Activated T-helper 9 cell treated with anti-CD3 and anti-CD28 coated beads, Interleukin-2, amount 50 U/mL, for 16 hours (primary cell): ENCODE data around the gene PON3.

Source experiments
- DNase-seq: peaks from one replicate; pipeline ENCODE4 v3.0.0-alpha.2; 2020; ENCODE audit warnings: low read depth

PON3 gene

DNA sequence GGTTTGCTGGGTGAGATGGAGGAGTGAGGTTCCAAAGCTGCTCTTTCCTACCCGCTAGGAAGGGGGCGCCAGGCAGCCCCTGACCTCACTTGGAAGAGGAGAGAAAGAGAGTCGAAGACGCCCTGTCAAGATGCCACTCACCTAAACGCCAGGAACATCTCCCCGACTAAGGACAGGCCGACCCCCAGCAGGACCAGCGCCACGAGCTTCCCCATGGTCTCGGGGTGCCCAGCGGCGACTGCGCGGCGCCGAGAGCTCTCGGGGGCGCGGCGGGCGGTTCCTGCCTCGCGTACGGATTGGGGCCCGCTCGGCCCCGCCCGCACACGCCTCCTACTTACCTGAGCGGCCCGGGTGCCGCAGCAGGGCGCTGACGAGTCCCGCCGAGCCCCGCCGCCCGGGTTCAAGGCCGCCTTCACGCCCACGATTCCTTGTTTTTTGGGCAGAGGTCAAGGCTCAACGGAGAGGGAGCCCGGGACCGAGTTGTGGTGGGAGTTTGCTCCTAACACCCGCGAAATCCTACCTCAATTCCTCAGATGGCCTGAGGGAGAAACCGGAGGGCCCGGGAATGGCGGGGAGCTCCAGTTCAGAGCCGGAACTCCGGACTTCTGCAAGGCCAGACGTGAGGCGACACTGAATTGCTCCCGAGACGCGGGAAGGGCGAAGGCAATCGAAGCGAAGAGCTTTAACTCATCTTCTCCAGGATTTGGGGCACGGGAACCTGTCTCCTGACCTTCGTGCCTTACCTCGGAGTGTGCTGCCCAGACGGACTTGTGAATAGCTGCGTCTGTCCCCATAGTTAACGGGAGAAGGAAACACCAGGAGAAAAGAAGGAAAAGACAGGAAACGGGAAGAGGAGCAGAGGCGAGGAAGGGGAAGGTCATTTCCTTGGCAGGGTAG, at the start of gene PON3:
Gene PON3 (minus strand): TSS at position 240 of the 897 bp plus-strand sequence. CDS start 25 bp downstream, at position 215.
- DNase-seq, result no peak

DNA sequence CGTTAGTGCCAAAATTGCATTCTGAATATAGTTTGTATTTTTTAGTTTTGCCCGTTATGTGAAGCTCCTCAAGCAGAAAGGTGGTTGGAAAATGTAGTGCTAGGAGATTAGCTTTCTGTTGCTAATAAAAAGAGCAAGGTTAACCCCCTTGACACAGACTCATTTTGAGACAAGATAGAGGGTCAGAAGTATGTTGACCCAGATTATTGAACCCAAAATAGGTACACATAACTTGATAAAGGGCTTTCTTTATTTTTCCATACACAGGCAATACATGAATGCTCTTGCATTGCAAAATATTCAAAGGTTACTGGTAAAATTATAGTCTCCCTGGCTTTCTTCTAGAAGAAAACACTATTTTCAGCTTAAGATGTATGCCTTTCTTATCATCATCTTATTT, 48.6 kb upstream of the PON3 start:
- no peak for DNase-seq

- DNase-seq, result no peak
These were observed 45.1 kb upstream of the PON3 start for GRCh38 chr7:95441042-95441823.

DNA sequence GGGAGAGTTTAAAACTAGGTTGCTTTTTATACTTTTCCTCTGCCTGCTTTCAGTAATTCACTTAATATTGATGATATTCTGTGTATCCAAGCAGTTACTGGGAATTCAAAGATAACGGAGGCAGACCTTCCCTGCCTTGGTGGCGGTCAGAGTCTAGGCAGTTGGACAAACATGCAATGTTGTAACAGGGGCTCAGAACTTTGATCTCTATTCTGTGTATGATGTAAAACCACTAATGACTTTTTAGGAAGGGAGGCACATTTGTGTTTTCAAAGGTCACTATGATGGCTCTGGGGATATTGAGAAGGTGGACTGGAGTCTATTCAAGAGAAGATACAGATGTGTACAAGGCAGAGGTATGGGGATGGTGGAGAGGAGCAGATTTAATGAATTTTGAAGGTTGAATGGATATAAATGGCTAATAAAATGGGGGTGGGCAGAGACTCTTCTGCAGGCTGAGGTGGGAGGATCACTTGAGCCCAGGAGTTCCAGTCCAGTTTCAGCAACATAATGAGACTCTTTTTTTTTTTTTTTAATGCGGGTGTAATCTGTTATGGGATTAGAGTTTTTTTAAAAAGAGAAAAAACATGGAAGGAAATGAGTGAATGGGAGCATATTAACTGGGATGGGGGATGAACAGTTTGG, 44.3 kb upstream of the PON3 start:
- DNase-seq, result no peak

- DNase-seq, result no peak
These were observed 40.2 kb upstream of the PON3 start for GRCh38 chr7:95436407-95436806.

- DNase-seq, result no peak
These were observed 39.2 kb upstream of the PON3 start for GRCh38 chr7:95435422-95435780.

DNA sequence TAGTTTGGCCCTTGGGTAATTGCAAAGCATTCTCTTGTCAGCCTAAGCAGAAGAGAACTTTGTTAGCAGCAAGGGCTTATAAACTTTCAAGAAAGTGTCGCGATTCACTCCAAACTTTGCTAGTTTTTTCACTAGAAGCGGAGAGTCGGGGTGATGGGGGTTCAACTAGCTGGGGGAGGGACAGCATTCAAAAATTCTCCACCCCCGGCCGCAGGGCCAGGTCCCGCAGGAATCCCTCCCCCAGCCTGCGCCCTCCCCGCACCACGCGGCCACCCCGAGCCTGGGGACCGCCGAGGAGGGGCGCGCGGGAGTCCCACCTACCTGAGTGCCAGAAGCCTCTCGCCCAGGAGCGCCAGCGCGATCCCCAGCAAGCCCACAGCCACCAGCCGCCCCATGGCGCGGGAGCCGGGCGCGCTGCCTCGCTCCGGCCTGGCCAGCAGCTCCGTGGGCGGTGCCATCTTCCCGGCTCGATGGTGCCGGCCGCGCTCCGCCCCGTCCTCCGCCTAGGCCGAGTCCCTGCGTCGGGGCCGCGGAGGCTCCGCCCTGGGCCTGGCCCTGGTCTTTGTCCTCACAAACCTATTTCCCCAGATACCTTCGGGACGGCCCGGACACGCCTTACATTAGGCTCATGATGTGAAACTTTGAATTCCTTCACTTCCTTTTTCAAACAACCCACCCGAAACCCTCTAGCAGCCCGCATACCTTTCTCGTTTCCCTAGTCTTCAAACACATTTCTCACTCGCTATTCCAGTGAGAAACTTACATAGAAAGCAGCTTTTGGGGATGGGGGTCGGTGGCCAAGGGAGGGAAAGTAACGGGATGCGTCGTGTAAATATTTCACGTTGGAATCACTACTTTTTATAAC, 38.6 kb upstream of the PON3 start, which contains the start of gene PON2:
Gene PON2 (minus strand): TSS at position 472 of the 865 bp plus-strand sequence. CDS start 77 bp downstream, at position 395.
- peak; percentile 6 for DNase-seq

DNA sequence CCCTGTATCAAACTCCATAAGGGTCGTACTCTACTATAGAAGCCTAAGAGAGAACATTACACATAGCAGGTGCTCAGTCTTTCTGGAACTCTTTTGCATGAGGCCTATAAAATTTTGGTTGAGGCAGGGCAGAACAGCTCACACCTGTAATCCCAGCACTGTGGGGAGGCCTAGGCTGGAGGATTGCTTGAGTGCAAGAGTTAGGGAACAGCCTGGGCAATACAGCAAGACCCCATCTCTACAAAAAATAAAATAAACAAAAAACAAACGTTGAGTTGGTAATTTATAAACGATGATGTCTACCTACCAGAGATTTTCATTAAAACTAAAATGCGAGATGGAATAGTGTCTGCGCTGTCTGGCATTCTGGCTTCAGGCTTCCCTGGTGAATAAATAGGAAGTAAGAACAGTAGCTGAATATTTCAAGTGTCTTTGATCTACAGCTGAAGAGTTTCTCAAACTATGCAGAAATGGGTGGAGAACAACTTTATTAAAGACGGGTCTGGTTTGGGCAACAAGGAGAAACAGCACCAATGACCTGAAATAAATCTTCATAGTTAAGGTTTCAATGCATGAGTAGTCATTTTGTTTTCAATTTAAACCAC, 37.9 kb upstream of the PON3 start:
- DNase-seq, result no peak

DNA sequence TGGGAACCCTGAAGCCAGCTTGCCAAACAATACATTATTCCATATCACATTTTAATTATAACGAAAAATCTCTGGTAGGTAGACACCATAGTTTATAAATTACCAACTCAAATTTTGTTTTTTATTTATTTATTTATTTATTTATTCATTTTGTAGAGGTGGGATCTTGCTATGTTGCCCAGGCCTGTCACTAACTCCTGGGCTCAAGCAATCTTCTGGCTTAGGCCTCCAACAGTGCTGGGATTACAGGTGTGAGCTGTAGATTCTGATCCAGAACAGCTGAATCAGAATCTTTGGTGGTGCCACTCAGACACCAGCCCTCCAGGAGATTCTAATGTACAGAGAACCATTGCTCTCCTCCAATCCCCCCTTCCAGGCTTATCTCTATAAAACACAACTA, 37.0 kb upstream of the PON3 start:
- DNase-seq, result no peak

DNA sequence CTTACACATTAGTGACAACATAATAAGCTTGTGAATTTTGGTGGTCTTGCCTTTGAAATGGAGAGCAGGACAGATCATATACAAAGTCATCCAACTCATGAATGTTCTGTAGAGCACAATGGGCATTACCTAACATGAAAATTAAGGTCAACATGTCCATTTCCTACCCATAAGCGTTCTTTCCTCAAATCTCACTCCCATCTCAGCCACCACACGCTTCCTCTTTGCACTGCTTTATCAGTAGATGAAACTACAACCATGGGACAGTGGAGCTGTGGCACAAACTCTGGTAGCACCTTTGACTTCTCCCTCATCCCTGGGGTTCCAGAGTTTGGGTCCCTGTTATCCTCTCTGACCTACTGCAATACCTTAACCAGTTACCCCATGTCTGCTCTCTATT, 36.4 kb upstream of the PON3 start:
- DNase-seq, result no peak

GRCh38 chr7:95430864-95431263, 34.7 kb upstream of the PON3 start:
- DNase-seq, result no peak

DNA sequence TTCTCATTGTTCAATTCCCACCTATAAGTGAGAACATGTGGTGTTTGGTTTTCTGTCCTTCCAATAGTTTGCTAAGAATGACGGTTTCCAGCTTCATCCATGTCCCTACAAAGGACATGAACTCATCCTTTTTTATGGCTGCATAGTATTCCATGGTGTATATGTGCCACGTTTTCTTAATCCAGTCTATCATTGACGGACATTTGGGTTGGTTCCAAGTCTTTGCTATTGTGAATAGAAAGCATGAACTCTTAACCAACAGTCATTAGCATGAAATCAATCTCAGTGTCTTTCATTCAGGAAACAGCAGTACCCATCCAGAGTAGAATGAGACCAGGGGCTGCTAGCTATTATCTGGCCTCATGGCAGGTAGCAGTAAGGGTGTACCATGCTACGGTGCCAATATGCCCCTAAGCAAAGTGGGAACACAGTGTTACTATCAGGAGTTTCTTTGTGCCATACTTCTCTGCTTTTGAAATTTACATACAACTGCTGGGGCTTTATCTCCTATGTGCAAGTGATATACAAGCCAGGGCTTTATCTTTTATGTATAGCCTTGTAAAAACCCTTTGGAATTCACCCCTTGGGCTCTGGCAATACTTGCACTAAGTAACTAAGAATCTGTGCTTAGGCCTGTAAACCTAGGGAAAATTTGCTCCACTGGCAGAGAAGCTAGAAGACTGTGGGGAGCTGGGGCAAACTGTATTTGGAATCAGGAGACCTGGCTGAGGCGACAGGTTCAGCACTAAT, 33.2 kb upstream of the PON3 start:
- DNase-seq, result no peak

DNA sequence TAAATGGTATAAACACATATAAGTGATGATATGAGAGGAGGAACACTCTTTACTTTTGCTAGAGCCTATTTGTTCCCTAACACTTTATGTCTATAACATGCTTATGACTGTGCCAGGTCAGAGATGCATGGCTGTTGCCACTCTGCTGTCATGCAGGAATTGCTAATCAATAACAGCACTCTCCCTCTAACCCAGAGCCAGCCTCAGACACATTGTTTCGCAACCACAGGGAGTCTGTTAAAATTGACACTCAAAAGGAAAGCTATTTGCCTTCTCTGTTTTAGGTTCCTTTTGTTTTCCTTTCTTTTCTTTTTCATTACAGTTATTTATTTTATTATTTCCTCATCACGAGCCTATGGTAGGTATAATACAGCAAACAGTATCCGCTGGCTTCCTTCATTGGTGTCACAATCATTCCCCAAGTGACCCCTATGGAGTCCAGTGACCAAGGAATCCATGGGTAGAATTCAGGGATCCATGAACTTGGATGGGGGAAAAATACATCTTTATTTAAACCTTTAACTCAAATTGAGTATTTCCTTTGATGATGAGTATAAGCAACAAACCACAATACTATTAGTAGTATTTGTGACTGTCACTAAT, 31.8 kb upstream of the PON3 start:
- no peak for DNase-seq

GRCh38 chr7:95427166-95427565, 31.0 kb upstream of the PON3 start:
- no peak for DNase-seq

- no peak for DNase-seq
These were observed 29.5 kb upstream of the PON3 start for GRCh38 chr7:95425694-95426093.

GRCh38 chr7:95424716-95425115, 28.5 kb upstream of the PON3 start:
- no peak for DNase-seq

DNA sequence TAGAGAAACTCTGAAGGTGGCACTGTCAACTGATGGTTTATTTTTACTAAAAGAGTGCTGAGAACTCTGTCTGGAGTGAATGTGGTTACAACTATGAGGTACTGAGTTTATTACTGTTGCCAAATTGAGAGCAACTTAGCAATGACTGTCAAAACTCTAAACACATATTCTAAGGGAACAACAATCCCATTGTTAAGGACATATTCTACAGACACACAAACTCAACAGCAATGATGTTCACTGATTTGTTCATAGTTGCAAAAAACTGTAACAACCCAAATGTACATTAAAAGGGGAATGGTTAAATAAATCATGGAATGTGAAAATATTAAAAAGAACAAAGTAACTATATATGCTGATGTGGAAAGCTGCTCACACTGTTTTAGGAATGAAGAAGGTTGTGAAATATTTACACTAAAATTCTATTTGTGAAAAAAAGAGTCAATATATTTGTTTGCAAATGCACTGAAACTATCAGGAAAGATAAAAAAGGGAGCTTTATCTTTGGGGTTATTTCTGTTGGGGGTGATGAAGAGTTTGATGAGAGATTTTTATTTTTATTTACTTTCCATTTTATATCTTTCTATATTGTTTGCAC, 25.8 kb upstream of the PON3 start:
- no peak for DNase-seq

- no peak for DNase-seq
These were observed 25.0 kb upstream of the PON3 start for GRCh38 chr7:95421000-95421846.

DNA sequence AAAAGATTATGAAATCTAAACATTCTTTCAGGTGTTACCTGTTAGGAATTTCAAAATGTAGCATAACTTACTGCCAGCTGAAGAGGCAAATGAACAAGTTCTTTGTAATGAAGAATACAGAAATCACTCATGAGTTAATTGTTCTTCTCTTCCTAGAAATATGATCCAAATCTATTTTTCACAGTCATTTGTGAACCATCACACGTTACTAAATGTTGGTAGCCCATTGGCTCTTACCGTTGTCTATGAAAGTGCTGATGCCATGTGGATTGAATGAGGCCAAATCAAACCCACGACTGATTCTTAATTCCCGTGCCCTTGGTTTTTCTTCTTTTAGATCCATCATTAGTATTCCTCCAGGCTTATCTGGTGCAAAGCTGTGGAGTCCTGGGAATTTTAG, 15.9 kb upstream of the PON3 start:
- no peak for DNase-seq
